IPS DF 6.9 (cell line): ENCODE data around the gene HYI.

Experiments
- DNase-seq: peaks from one replicate; pipeline ENCODE4 v3.0.0-alpha.2; 2013; ENCODE audit warnings: low read depth, low spot score
- H3K27ac ChIP-seq: one replicate; pipeline ENCODE4 v1.5.1; 2013; ENCODE audit warnings: low read length, control low read depth
- H3K27me3 ChIP-seq: 2 replicates; pipeline ENCODE4 v1.6.1; 2013; ENCODE audit warnings: mild to moderate bottlenecking, low read length; ENCODE audit not compliant: control insufficient read depth, insufficient read depth
- H3K36me3 ChIP-seq: 2 replicates; pipeline ENCODE4 v1.6.1; 2013; ENCODE audit warnings: low read length; ENCODE audit not compliant: control insufficient read depth, insufficient read depth
- H3K4me1 ChIP-seq: 2 replicates; pipeline ENCODE4 v1.6.1; 2013; ENCODE audit warnings: low read length; ENCODE audit not compliant: control insufficient read depth, insufficient read depth
- H3K4me3 ChIP-seq: 2 replicates; pipeline ENCODE4 v1.5.1; 2013; ENCODE audit warnings: mild to moderate bottlenecking, low read length
- H3K9me3 ChIP-seq: 2 replicates; pipeline ENCODE4 v1.6.1; 2013; ENCODE audit warnings: low read length, inconsistent platforms; ENCODE audit not compliant: control insufficient read depth, insufficient read depth
- WGBS: extraction: QIAGEN DNeasy Blood & Tissue Kit; methylation state at CpG from one replicate; pipeline ENCODE4 v1.1.7; 2013; ENCODE audit warnings: mixed read lengths, missing lambda C conversion rate; ENCODE audit not compliant: insufficient read length, insufficient coverage; 5-methylcytosine and 5-hydroxymethylcytosine counted together

HYI gene

DNA sequence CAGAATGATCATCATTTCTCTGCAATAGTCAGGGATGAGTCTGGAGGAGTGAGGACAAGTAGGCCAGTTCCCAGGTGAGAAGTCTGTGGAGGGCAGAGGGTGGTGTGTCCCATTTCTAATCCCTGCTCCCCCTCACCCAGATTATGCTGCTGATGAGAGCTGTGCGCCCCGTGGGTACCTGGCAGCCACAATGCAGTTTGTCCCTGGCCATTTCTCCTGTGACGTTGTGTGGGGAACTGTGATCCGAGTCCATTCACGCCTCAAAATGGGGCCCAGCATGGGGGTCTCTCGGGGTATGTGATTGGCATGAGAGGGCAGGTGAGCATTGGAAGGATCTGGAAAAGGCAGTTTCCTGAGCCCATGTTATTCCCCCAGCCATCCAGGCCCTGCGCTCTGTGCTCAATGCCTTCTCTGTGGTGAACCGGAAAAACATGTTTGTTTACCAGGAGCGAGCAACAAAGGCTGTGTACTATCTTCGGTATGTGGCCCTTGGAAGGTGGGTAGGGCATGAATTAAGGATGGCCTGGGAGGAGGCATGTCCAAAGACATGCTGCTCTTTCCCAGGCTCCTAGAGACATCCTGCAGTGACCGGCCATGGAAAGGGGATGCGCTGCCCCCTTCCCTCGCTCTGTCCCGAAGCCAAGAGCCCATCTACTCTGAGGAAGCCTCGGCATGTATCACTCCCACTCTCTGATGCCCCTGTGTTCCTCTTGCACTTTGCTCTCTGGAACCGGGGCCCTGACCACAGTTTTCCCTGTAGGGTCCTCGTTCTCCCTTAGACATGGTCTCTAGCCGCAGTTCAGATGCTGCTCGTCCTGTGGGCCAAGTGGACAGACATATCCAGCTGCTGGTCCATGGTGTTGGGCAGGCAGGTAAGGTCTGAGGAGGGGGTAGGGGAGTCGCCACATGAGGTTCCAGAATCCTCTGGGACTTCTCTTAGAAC lies 16.4 kb downstream of the HYI start:
- no CpG with 5 or more reads among the region's 20 CpGs for WGBS
- no peak for DNase-seq
- H3K36me3 ChIP-seq = peaks cover 19% of the 10 kb centered on the region
- H3K4me1 ChIP-seq = no peaks in the 10 kb centered on the region
- no peaks in the 10 kb centered on the region for H3K9me3 ChIP-seq
- no peak overlapping the region for H3K4me3 ChIP-seq
- H3K27me3 ChIP-seq = no peaks in the 10 kb centered on the region
- H3K27ac ChIP-seq = no peak overlapping the region

DNA sequence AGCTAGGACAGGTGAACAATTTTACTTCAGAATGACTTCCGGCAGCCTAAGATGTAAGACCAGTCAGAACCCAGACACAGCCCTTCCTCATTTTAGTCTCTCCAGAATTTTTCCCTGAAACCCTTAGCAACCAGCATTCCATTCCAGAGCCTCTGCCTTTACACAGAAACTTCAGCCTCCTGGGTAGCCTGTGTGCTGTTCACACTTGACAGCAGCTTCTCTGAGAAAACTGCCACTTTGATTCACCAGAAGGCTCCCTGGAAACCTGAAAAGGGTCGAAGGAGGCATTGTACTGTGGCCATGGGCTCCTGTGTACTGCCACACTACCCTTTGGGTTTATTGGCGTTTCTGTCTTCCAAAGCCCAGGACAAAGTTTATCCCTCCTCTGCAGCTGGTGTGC lies 17.4 kb downstream of the HYI start:
- WGBS = no CpG with 5 or more reads among the region's 3 CpGs
- no peak for DNase-seq
- Histone ChIP-seq H3K4me1 (no peaks in the 10 kb centered on the region), H3K4me3 (no peak overlapping the region), H3K36me3 (peaks cover 23% of the 10 kb centered on the region), H3K9me3 (no peaks in the 10 kb centered on the region), H3K27ac (no peak overlapping the region), H3K27me3 (no peaks in the 10 kb centered on the region)

DNA sequence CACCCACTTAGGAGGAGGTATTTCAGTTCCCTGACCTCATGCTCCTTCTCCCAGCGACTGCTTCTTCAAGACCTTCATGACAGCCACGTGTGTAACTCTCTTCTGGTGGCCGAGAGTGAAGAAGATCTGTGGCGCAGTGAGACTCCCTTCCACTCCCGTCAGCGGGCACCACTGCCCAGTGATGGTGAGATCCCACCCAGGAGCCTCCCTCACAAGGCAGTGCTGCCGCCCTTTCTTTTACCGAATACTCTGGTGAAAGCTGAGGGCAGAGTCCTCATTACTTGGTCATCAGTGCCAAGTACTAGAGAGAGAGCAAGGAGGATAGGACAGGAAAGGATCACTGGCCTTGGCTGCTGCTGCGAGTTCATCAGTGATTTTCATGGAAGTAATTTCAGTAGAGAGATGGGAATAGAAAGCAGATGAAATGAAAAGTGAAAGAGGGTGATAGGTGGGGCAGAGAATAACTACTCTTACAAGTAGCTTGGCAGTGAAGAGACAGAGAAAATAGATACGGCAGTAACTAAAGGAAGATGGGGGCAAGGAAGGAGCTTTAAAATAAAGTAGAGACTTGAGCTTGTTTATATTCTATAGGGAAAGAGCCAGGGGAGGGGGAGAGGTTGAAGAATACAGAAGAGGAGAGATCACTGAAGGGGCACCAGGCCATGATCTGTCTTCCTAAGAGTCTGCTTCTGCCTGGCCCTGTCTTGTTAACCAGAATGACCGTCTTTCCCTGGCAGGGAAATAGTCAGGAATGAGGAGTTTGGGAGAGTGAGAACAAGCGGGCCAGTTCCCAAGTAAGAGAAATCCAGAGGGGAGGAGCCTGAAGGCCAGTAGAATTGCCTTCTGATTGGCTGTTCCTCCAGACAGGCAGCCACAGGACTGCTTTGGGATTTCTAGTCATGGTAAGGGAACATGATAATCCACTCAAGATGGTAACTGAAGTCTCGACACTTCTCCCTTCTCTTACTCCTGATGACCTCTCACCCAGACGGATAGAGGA lies 18.3 kb downstream of the HYI start:
- Histone ChIP-seq H3K4me3 (no peak overlapping the region), H3K36me3 (peaks cover 27% of the 10 kb centered on the region), H3K9me3 (no peaks in the 10 kb centered on the region), H3K4me1 (no peaks in the 10 kb centered on the region), H3K27me3 (no peaks in the 10 kb centered on the region), H3K27ac (no peak overlapping the region)
- WGBS = no CpG with 5 or more reads among the region's 14 CpGs
- DNase-seq = no peak

DNA sequence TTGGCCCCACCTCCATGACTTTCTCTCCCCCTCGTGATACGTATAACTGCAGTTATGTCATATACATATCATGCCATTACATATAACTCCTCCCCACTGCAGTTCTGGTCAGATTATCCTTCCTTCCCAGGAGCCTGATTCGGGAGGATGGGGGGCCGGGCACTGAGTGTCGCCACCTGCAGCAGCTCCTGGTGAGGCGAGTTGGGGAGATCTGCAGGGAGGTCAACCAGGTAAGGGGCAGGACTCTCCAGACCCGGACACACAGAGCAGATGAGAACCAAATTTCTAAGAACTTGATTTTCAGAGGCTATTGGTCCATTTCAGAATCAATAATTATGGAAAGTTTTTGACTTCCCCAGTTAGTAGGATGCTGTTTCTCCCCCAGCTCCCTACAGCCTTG lies 19.5 kb downstream of the HYI start:
- H3K4me1 ChIP-seq = no peaks in the 10 kb centered on the region
- peaks cover 24% of the 10 kb centered on the region for H3K36me3 ChIP-seq
- no CpG with 5 or more reads among the region's 7 CpGs for WGBS
- H3K4me3 ChIP-seq = no peak overlapping the region
- H3K9me3 ChIP-seq = no peaks in the 10 kb centered on the region
- H3K27me3 ChIP-seq = no peaks in the 10 kb centered on the region
- no peak for DNase-seq
- H3K27ac ChIP-seq = no peak overlapping the region

DNA sequence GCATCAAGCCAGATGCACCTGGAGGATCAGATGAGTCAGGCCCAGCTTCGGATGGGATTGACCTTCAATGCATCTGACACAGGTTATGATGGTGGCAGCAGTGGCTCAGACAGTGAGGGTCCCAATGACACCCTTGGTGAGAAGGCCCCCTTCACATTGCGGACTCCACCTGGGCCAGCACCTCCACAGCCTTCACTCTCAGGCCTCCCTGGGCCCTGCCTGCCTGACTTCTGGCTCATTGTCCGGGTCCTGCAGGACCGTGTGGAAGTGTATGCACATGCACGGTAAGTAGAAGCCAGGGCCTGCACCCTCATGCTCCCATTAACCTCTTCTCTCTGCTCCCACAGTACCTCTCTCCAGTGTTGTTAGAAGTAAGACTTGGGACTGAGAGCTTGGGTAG lies 20.8 kb downstream of the HYI start:
- Histone ChIP-seq H3K9me3 (no peaks in the 10 kb centered on the region), H3K27ac (no peak overlapping the region), H3K27me3 (no peaks in the 10 kb centered on the region), H3K4me1 (no peaks in the 10 kb centered on the region), H3K36me3 (peaks cover 27% of the 10 kb centered on the region), H3K4me3 (no peak overlapping the region)
- DNase-seq = no peak
- no CpG with 5 or more reads among the region's 5 CpGs for WGBS

DNA sequence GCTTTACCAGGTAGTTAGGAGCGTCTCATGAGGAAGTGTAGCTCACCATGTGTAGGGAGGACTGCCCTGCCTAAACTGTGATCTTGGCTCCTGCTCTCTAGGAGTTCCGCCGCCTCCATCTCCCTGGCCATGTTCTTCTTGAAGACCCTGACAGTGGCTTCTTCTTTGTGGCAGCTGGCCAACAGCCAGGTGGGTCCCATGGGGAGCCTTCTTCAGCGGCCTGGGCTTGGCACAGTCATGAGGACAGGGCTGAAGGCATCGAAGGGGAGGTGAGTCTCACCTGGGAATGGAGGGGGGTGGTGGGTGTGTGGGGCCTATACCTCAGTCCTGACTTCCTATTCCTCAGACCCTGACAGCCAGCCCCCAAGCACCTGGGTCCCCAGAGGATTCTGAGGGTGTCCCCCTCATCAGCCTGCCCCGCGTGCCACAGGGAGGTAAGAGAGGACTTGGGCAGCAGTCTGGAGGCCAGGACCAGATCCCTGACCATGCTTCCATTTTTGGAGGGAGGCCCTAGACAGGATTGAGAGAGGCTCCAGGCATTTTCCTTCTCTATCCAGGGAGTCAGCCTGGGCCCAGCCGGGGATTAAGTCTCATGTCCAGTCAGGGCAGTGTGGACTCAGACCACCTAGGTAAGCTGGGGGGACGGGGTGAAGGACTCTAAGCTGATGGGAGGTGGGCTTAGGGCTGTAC lies 21.4 kb downstream of the HYI start:
- Histone ChIP-seq H3K27me3 (no peaks in the 10 kb centered on the region), H3K36me3 (peaks cover 27% of the 10 kb centered on the region), H3K4me3 (no peak overlapping the region), H3K9me3 (no peaks in the 10 kb centered on the region), H3K27ac (no peak overlapping the region), H3K4me1 (no peaks in the 10 kb centered on the region)
- no CpG with 5 or more reads among the region's 9 CpGs for WGBS
- DNase-seq = no peak

DNA sequence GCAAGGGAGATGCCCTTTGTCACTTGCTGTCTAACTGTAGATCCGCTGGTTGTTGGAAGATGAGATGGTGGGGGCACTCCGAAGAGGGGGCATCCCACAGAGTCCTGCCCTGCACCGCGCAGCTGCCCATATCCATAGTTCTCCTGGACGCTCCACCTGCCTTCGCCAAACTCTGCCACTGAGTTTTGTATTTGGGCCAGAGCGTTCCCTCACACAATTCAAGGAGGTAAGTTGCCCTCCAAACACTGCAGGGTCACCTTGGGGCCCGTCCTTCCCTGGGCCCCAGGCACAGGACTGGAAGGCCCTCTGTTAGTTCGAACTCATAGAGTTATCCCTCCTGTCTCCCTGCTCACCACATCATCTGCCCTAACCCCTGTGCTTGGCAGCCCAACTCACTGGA lies 22.1 kb downstream of the HYI start:
- no CpG with 5 or more reads among the region's 9 CpGs for WGBS
- H3K27ac ChIP-seq = no peak overlapping the region
- H3K36me3 ChIP-seq = peaks cover 27% of the 10 kb centered on the region
- H3K27me3 ChIP-seq = no peaks in the 10 kb centered on the region
- no peaks in the 10 kb centered on the region for H3K4me1 ChIP-seq
- no peaks in the 10 kb centered on the region for H3K9me3 ChIP-seq
- no peak overlapping the region for H3K4me3 ChIP-seq
- no peak for DNase-seq

DNA sequence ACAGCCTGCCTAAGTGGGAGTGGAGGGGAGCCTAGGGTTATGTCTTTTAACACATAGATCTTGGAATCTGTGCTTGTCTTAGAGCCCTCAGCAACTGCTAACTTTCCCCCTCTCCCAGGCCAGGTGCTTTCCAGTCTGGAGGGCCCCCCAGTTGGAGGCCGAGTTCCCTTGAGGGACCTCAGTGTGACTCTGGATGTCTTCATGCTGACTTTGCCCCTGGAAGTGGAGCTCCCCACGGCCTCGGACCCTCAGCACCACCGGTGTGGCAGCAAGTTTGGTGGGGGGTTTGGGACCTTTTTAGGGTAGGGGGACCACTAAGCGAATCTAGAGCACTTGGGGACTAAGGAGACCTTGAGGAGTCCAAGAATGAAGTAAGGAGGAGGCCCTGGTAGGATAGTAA lies 22.9 kb downstream of the HYI start:
- Histone ChIP-seq H3K4me3 (no peak overlapping the region), H3K4me1 (no peaks in the 10 kb centered on the region), H3K27ac (no peak overlapping the region), H3K36me3 (peaks cover 27% of the 10 kb centered on the region), H3K27me3 (no peaks in the 10 kb centered on the region), H3K9me3 (no peaks in the 10 kb centered on the region)
- DNase-seq = no peak
- no CpG with 5 or more reads among the region's 5 CpGs for WGBS

DNA sequence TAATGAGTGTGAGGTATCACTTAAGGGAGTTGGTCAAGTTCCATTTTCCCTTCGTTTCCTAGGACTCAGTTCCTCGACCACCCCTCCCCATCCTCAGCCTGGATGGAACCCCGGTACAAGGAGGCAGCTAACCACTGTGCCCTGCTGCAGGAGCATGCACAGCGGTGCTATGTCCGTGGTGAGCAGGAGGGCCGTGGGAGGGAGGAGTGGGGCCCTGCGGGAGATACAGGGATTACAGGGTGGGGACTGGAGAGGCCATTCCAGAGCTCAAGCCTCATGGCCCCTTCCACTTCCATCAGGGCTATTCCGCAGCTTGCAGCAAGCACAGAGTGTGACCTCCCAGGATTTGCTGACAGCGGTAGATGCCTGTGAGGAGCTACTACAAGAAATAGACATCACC lies 25.8 kb downstream of the HYI start:
- Histone ChIP-seq H3K27ac (no peak overlapping the region), H3K4me3 (no peak overlapping the region), H3K9me3 (no peaks in the 10 kb centered on the region), H3K4me1 (no peaks in the 10 kb centered on the region), H3K27me3 (no peaks in the 10 kb centered on the region), H3K36me3 (peaks cover 26% of the 10 kb centered on the region)
- no peak for DNase-seq
- no CpG with 5 or more reads among the region's 9 CpGs for WGBS

DNA sequence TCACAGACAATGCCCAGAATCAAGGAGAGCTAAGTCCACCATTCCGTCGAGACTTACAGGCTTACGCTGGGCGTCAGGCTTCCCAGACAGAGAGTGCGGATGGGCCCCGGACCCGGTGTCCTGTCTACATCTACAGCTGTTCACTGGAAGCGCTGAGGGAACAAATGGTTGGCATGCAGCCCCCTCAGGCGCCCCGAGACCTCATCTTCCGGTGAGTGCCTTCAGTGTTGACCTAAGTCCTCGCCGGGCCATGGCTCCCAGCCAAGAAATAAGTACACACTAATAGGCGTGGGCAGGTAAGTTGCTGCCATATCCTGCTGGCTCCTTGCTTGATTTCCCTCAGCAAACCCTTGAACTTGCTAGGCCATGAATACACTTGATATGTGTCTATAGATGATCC lies 26.2 kb downstream of the HYI start:
- H3K27ac ChIP-seq = no peak overlapping the region
- H3K4me1 ChIP-seq = no peaks in the 10 kb centered on the region
- peaks cover 21% of the 10 kb centered on the region for H3K36me3 ChIP-seq
- H3K4me3 ChIP-seq = no peak overlapping the region
- no peaks in the 10 kb centered on the region for H3K9me3 ChIP-seq
- no CpG with 5 or more reads among the region's 14 CpGs for WGBS
- no peaks in the 10 kb centered on the region for H3K27me3 ChIP-seq
- DNase-seq = no peak
